Memory B cell (primary cell): ENCODE measurements around the gene TSKU.
"Not testable (repeated sequence)": the region's sequence is repeated elsewhere in the genome, so short reads cannot be mapped to it uniquely, and the experiment has no call there.

Experiments used
- ATAC-seq: fragments of 150-1000 bp; cut with Tn5 transposase; 2 replicates; pipeline ENCODE4 v1.10.0; 2021; ENCODE audit warnings: low read depth, mild to moderate bottlenecking, moderate library complexity
- DNase-seq, 2 donors: peaks; one replicate each; pipeline ENCODE4 v3.0.0; 2022; ENCODE audit warnings: low spot score in 2 of 2
- H3K27ac Mint-ChIP-seq: one replicate; pipeline ENCODE4 v1.8.0; 2022; ENCODE audit warnings: mild to moderate bottlenecking, moderate library complexity, mixed read lengths
- H3K27me3 Mint-ChIP-seq: one replicate; pipeline ENCODE4 v1.8.0; 2022; ENCODE audit warnings: mixed read lengths
- H3K36me3 Mint-ChIP-seq: one replicate; pipeline ENCODE4 v1.8.0; 2022; ENCODE audit warnings: mild to moderate bottlenecking, mixed read lengths
- H3K4me1 Mint-ChIP-seq: one replicate; pipeline ENCODE4 v1.8.0; 2022; ENCODE audit warnings: mixed read lengths
- H3K4me3 Mint-ChIP-seq: one replicate; pipeline ENCODE4 v1.8.0; 2022; ENCODE audit warnings: mild to moderate bottlenecking, moderate library complexity, mixed read lengths
- H3K9me3 Mint-ChIP-seq: one replicate; pipeline ENCODE4 v1.8.0; 2022; ENCODE audit warnings: mixed read lengths

Gene TSKU

GRCh38 chr11:76815678-76816077, 32.5 kb downstream of the TSKU start:
- not testable (repeated sequence) for ATAC-seq, H3K4me1 Mint-ChIP-seq, DNase-seq, H3K36me3 Mint-ChIP-seq, H3K27ac Mint-ChIP-seq, H3K4me3 Mint-ChIP-seq, H3K27me3 Mint-ChIP-seq
- H3K9me3 Mint-ChIP-seq, result peaks cover 15% of the 10 kb centered on the region

- Mint-ChIP-seq H3K4me3 (no peak overlapping the region), H3K27me3 (peaks cover 5% of the 10 kb centered on the region), H3K4me1 (peaks cover 5% of the 10 kb centered on the region), H3K9me3 (peaks cover 15% of the 10 kb centered on the region), H3K36me3 (peaks cover 7% of the 10 kb centered on the region), H3K27ac (no peak overlapping the region)
- DNase-seq (no peak), ATAC-seq (no peak)
Observed at GRCh38 chr11:76820184-76820566, 37.0 kb downstream of the TSKU start.

- not testable (repeated sequence) for H3K9me3 Mint-ChIP-seq, H3K27ac Mint-ChIP-seq, ATAC-seq, H3K36me3 Mint-ChIP-seq, H3K4me3 Mint-ChIP-seq, DNase-seq, H3K4me1 Mint-ChIP-seq, H3K27me3 Mint-ChIP-seq
Observed at GRCh38 chr11:76821396-76821795, 38.2 kb downstream of the TSKU start.

- peaks cover 5% of the 10 kb centered on the region for H3K27me3 Mint-ChIP-seq
- peaks cover 2% of the 10 kb centered on the region for H3K9me3 Mint-ChIP-seq
- ATAC-seq (no peak), DNase-seq (no peak)
- H3K4me1 Mint-ChIP-seq, result peaks cover 7% of the 10 kb centered on the region
- H3K36me3 Mint-ChIP-seq, result peaks cover 2% of the 10 kb centered on the region
- H3K4me3 Mint-ChIP-seq, result no peak overlapping the region
- no peak overlapping the region for H3K27ac Mint-ChIP-seq
Observed at GRCh38 chr11:76822406-76822805, 39.2 kb downstream of the TSKU start.

GRCh38 chr11:76823481-76824028, 40.4 kb downstream of the TSKU start:
- no peak overlapping the region for H3K27ac Mint-ChIP-seq
- DNase-seq (no peak), ATAC-seq (no peak)
- peaks cover 2% of the 10 kb centered on the region for H3K36me3 Mint-ChIP-seq
- peaks cover 7% of the 10 kb centered on the region for H3K4me1 Mint-ChIP-seq
- no peak overlapping the region for H3K4me3 Mint-ChIP-seq
- H3K9me3 Mint-ChIP-seq, result peaks cover 2% of the 10 kb centered on the region
- H3K27me3 Mint-ChIP-seq, result peaks cover 5% of the 10 kb centered on the region

GRCh38 chr11:76824083-76824939, 41.2 kb downstream of the TSKU start:
- H3K4me3 Mint-ChIP-seq, result no peak overlapping the region

GRCh38 chr11:76824980-76825725, 42.0 kb downstream of the TSKU start:
- no peak for DNase-seq
- Mint-ChIP-seq H3K4me1 (peaks cover 7% of the 10 kb centered on the region), H3K4me3 (no peak overlapping the region)

More at GRCh38 chr11:76824083-76824939, 41.2 kb downstream of the TSKU start:
- H3K9me3 Mint-ChIP-seq, result peaks cover 2% of the 10 kb centered on the region
- no peak overlapping the region for H3K27ac Mint-ChIP-seq
- DNase-seq (no peak), ATAC-seq (no peak)
- peaks cover 7% of the 10 kb centered on the region for H3K4me1 Mint-ChIP-seq
- H3K27me3 Mint-ChIP-seq, result peaks cover 4% of the 10 kb centered on the region
- H3K36me3 Mint-ChIP-seq, result peaks cover 2% of the 10 kb centered on the region

GRCh38 chr11:76825726-76826396, 42.7 kb downstream of the TSKU start:
- Mint-ChIP-seq H3K27ac (no peak overlapping the region), H3K4me3 (no peak overlapping the region), H3K27me3 (peaks cover under 1% of the 10 kb centered on the region), H3K4me1 (peaks cover 7% of the 10 kb centered on the region), H3K36me3 (no peaks in the 10 kb centered on the region), H3K9me3 (no peaks in the 10 kb centered on the region)
- no peak for ATAC-seq
- DNase-seq, result no peak

More at GRCh38 chr11:76824980-76825725, 42.0 kb downstream of the TSKU start:
- H3K27ac Mint-ChIP-seq, result no peak overlapping the region
- no peaks in the 10 kb centered on the region for H3K9me3 Mint-ChIP-seq
- no peaks in the 10 kb centered on the region for H3K36me3 Mint-ChIP-seq
- no peaks in the 10 kb centered on the region for H3K27me3 Mint-ChIP-seq
- ATAC-seq, result no peak

- H3K36me3 Mint-ChIP-seq, H3K4me3 Mint-ChIP-seq, H3K27me3 Mint-ChIP-seq, H3K27ac Mint-ChIP-seq, H3K9me3 Mint-ChIP-seq, DNase-seq, H3K4me1 Mint-ChIP-seq, ATAC-seq: not testable (repeated sequence)
Observed at GRCh38 chr11:76826508-76826907, 43.4 kb downstream of the TSKU start.

- not testable (repeated sequence) for ATAC-seq, DNase-seq, H3K27me3 Mint-ChIP-seq, H3K36me3 Mint-ChIP-seq, H3K9me3 Mint-ChIP-seq, H3K27ac Mint-ChIP-seq, H3K4me3 Mint-ChIP-seq, H3K4me1 Mint-ChIP-seq
Observed at GRCh38 chr11:76827005-76827404, 43.8 kb downstream of the TSKU start.

- ATAC-seq, result no peak
- no peak for DNase-seq
Observed at GRCh38 chr11:76830639-76831327, 47.6 kb downstream of the TSKU start.

GRCh38 chr11:76831686-76832310, 48.6 kb downstream of the TSKU start:
- Mint-ChIP-seq H3K4me1 (no peaks in the 10 kb centered on the region), H3K27ac (no peak overlapping the region), H3K27me3 (peaks cover 8% of the 10 kb centered on the region), H3K36me3 (no peaks in the 10 kb centered on the region), H3K4me3 (no peak overlapping the region), H3K9me3 (no peaks in the 10 kb centered on the region)
- ATAC-seq (no peak), DNase-seq (no peak)

More at GRCh38 chr11:76830639-76831327, 47.6 kb downstream of the TSKU start:
- no peaks in the 10 kb centered on the region for H3K9me3 Mint-ChIP-seq
- no peak overlapping the region for H3K4me3 Mint-ChIP-seq
- H3K4me1 Mint-ChIP-seq, result no peaks in the 10 kb centered on the region
- peaks cover 8% of the 10 kb centered on the region for H3K27me3 Mint-ChIP-seq
- H3K36me3 Mint-ChIP-seq, result no peaks in the 10 kb centered on the region
- H3K27ac Mint-ChIP-seq, result no peak overlapping the region

GRCh38 chr11:76832361-76832760, 49.2 kb downstream of the TSKU start:
- no peak for ATAC-seq
- Mint-ChIP-seq H3K4me1 (no peaks in the 10 kb centered on the region), H3K9me3 (no peaks in the 10 kb centered on the region), H3K4me3 (no peak overlapping the region), H3K36me3 (no peaks in the 10 kb centered on the region), H3K27ac (no peak overlapping the region), H3K27me3 (peaks cover 8% of the 10 kb centered on the region)
- DNase-seq, result no peak
